ENCODE measurements around the gene SLC15A3. TPM values are rescaled to one million over a fixed set of nuclear protein-coding genes. Genes with fewer than 3 reads are reported as not detected.

SLC15A3 gene
- polyA plus RNA-seq, 1 donor from 2014 or later = not detected

DNA sequence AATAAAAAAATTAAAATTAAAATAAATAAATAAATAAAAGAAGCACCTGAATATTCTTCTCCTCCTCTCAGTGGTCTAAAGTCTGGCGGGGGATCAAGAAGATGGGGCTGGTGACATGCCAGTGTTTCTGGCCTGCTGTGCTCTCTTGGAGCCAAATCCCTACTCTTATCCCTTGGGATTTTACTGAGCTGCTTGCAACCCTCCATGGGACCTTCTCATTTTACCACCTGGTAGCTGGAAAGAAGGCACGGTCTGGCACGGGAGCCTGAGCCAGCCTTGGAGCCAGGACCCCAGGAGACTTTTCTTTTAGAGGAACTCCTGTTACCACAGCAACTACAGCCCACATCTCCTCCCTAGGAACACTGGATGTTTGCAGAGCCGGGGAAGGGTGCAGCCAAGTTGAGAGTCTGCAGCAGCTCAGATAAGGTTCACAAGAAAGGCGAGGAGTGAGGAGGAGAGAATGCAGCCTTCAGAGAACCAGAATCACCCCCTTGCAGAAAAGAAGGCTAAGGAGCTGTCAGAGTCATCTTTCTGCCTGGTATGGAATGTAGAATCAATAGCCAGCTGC is 41.0 kb upstream of the SLC15A3 start:
- no peaks in the 10 kb centered on the region for H3K36me3 ChIP-seq (ENCODE audit: insufficient read depth, low read length)
- H3K9me3 ChIP-seq (ENCODE audit: low read length) = no peaks in the 10 kb centered on the region
- no peak overlapping the region for H2AFZ ChIP-seq (ENCODE audit: low read depth, low read length)
- no peaks in the 10 kb centered on the region for H3F3A ChIP-seq (ENCODE audit: insufficient read depth, low read length, poor library complexity, severe bottlenecking)
- no peaks in the 10 kb centered on the region for H3K27me3 ChIP-seq (ENCODE audit: insufficient read depth, low read depth, low read length)
- H3K4me3 ChIP-seq (ENCODE audit: low read length) = no peak overlapping the region
- H3K27ac ChIP-seq (ENCODE audit: low read length) = no peak overlapping the region
- no peaks in the 10 kb centered on the region for H4K20me1 ChIP-seq (ENCODE audit: insufficient read depth)
- no peak overlapping the region for H3K9ac ChIP-seq (ENCODE audit: low read length)
- H3K4me2 ChIP-seq (ENCODE audit: low read length) = no peak overlapping the region
- H3K79me2 ChIP-seq (replicated peaks; ENCODE audit: insufficient read depth, low read length) = no peaks in the 10 kb centered on the region
- no peaks in the 10 kb centered on the region for H3K9me2 ChIP-seq (ENCODE audit: insufficient read depth, low read length)
- no peak for TF ChIP-seq RAD21 (conservative IDR thresholded peaks at IDR 0.05)
- TF ChIP-seq POLR2AphosphoS5 (IDR thresholded peaks at IDR 0.05) = no peak
- TF ChIP-seq, protein P1, sequence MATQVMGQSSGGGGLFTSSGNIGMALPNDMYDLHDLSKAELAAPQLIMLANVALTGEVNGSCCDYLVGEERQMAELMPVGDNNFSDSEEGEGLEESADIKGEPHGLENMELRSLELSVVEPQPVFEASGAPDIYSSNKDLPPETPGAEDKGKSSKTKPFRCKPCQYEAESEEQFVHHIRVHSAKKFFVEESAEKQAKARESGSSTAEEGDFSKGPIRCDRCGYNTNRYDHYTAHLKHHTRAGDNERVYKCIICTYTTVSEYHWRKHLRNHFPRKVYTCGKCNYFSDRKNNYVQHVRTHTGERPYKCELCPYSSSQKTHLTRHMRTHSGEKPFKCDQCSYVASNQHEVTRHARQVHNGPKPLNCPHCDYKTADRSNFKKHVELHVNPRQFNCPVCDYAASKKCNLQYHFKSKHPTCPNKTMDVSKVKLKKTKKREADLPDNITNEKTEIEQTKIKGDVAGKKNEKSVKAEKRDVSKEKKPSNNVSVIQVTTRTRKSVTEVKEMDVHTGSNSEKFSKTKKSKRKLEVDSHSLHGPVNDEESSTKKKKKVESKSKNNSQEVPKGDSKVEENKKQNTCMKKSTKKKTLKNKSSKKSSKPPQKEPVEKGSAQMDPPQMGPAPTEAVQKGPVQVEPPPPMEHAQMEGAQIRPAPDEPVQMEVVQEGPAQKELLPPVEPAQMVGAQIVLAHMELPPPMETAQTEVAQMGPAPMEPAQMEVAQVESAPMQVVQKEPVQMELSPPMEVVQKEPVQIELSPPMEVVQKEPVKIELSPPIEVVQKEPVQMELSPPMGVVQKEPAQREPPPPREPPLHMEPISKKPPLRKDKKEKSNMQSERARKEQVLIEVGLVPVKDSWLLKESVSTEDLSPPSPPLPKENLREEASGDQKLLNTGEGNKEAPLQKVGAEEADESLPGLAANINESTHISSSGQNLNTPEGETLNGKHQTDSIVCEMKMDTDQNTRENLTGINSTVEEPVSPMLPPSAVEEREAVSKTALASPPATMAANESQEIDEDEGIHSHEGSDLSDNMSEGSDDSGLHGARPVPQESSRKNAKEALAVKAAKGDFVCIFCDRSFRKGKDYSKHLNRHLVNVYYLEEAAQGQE (IDR thresholded peaks at IDR 0.05; ENCODE audit: borderline replicate concordance) = no peak
- TF ChIP-seq, protein P2, sequence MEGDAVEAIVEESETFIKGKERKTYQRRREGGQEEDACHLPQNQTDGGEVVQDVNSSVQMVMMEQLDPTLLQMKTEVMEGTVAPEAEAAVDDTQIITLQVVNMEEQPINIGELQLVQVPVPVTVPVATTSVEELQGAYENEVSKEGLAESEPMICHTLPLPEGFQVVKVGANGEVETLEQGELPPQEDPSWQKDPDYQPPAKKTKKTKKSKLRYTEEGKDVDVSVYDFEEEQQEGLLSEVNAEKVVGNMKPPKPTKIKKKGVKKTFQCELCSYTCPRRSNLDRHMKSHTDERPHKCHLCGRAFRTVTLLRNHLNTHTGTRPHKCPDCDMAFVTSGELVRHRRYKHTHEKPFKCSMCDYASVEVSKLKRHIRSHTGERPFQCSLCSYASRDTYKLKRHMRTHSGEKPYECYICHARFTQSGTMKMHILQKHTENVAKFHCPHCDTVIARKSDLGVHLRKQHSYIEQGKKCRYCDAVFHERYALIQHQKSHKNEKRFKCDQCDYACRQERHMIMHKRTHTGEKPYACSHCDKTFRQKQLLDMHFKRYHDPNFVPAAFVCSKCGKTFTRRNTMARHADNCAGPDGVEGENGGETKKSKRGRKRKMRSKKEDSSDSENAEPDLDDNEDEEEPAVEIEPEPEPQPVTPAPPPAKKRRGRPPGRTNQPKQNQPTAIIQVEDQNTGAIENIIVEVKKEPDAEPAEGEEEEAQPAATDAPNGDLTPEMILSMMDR (IDR thresholded peaks at IDR 0.05; ENCODE audit: poor library complexity, severe bottlenecking) = no peak
- no peak for TF ChIP-seq SMC3 (conservative IDR thresholded peaks at IDR 0.05; ENCODE audit: poor library complexity)

DNA sequence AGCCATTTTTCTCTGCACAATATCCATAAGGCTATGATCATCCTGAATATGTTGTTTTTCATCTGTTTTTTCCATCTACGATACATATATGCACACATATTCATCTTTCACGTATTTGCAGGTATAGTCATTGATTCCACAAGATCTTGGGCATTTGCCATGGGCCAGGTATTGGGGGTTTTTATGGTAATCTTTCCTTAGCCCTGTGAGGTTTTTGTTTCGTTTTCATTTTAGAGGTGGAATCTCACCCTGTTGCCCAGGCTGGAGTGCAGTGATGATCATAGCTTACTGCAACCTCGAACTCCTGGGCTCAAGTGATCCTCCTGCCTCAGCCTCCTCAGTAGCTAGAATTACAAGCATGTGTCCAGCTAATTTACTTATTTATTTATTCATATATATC is 39.5 kb upstream of the SLC15A3 start:
- Histone ChIP-seq H3K36me3 (ENCODE audit: insufficient read depth, low read length) (no peaks in the 10 kb centered on the region), H3K27me3 (ENCODE audit: insufficient read depth, low read depth, low read length) (no peaks in the 10 kb centered on the region)

More for the DNA sequence above, 39.5 kb upstream of the SLC15A3 start:
- TF ChIP-seq EP300 (conservative IDR thresholded peaks at IDR 0.05; ENCODE audit: poor library complexity, severe bottlenecking) = no peak
- TF ChIP-seq MXI1 (conservative IDR thresholded peaks at IDR 0.05; ENCODE audit: poor library complexity, severe bottlenecking) = no peak
- no peak for TF ChIP-seq TAF1 (IDR thresholded peaks at IDR 0.05; ENCODE audit: low read depth)
- TF ChIP-seq EZH2 (IDR thresholded peaks at IDR 0.05; ENCODE audit: borderline replicate concordance, insufficient read depth, low read length, poor library complexity, severe bottlenecking) = no peak
- no peak for TF ChIP-seq POLR2AphosphoS5 (IDR thresholded peaks at IDR 0.05)
- TF ChIP-seq RAD21 (conservative IDR thresholded peaks at IDR 0.05) = no peak
- TF ChIP-seq, protein P1 (IDR thresholded peaks at IDR 0.05; ENCODE audit: borderline replicate concordance) = no peak
- TF ChIP-seq, protein P2 (IDR thresholded peaks at IDR 0.05; ENCODE audit: poor library complexity, severe bottlenecking) = no peak
- TF ChIP-seq SMC3 (conservative IDR thresholded peaks at IDR 0.05; ENCODE audit: poor library complexity) = no peak
- no peaks in the 10 kb centered on the region for H3F3A ChIP-seq (ENCODE audit: insufficient read depth, low read length, poor library complexity, severe bottlenecking)
- H3K27ac ChIP-seq (ENCODE audit: low read length) = no peak overlapping the region
- H3K79me2 ChIP-seq (replicated peaks; ENCODE audit: insufficient read depth, low read length) = no peaks in the 10 kb centered on the region
- no peaks in the 10 kb centered on the region for H4K20me1 ChIP-seq (ENCODE audit: insufficient read depth)
- no peaks in the 10 kb centered on the region for H3K9me2 ChIP-seq (ENCODE audit: insufficient read depth, low read length)
- H3K4me3 ChIP-seq (ENCODE audit: low read length) = no peak overlapping the region
- no peak overlapping the region for H3K9ac ChIP-seq (ENCODE audit: low read length)
- no peak overlapping the region for H3K4me2 ChIP-seq (ENCODE audit: low read length)
- no peaks in the 10 kb centered on the region for H3K9me3 ChIP-seq (ENCODE audit: low read length)
- no peak overlapping the region for H2AFZ ChIP-seq (ENCODE audit: low read depth, low read length)
